ENCODE results near the gene SNX9.
"Not testable (repeated sequence)": the region's sequence is repeated elsewhere in the genome, so short reads cannot be mapped to it uniquely, and the experiment has no call there.

Gene SNX9

DNA sequence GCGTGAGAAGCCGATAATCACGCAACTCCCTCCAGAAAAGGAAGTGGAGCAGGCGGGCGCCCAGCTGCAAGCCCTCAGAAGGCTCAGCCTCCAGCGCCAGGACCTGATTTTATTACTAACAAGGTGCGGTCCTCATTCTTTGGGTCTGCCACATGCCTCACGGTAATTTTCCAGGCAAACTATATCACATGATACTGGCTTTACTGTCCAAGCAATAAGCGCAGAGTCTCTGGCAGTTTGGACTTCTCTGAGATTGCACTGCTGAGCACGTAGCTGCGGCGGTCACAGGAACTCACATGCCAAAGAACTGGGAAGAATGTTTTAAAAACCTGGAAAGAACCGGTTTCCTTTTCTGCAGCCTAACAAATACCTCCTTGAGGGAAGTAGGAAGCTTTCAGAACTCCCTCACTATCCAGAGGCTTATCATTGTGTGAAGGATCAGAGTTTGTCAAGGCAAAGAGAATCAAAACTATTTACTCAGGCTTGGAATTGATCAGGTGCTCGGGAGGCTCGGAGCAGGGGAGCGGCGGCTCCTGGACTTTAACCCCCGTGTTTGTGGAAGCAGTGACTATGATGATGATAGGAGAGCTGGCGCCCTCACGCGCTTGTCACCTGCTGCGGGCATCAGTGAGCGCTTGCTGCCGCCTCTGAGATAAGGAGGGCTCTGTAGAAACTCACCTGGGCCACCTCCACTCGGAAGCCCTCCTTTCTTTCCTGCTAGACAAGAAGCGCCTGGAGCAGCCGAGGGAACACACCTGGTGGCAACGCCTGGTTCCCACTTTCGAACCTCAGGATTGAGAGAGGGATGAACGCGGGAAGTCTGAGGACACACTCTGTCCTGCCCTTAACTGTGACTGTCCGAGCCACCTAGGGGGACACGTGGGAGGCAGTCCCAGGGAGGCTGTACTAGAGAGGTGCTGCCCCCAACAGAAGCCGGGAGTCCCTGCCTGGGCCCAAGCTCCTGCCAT is 131.4 kb downstream of the SNX9 start:
- DNase-seq, result no peak
- TF ChIP-seq POLR2A (IDR thresholded peaks at IDR 0.05; ENCODE audit: low read length) (no peak), GATA1 (IDR thresholded peaks at IDR 0.05; ENCODE audit: low read depth, low read length) (no peak)

DNA sequence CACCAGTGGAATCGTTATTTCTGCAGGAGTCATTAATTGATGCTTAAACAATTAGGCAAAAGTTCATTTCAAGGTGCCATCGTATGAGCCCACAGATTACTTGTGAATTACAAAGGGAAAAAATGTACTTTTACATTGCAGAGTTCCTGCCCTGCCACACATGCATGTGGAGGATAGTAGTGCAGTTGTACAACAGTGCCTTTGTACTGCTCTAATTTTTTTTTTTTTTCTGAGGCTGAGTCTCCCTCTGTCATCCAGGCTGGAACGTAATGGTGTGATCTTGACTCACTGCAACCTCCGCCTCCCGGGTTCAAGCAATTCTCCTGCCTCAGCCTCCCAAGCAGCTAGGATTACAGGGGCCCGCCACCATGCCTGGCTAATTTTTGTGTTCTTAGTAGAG is 132.6 kb downstream of the SNX9 start:
- no peak for DNase-seq

DNA sequence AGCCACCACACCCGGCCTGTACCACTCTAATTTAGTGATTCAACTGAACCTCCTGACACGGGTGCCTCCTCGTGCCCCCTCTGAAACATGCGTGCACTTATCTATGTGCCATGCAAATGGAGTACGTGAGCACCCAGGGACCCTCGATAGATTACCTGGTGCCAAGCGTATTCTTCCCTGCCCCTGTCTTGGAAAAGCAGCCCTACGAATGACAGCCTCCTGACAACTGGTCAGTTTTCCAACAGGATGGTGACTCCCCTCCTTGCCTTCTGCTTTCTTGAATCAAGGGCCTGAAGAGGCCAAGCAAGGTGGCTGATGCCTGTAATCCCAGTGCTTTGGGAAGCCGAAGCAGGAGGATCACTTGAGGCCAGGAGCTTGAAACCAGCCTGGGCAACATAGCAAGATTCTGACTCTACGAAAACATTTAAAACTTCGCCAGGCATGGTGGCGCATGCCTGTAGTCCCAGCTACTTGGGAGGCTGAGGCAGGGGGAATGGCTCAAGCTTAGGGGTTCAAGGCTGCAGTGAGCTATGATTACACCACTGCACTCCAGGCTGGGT is 133.2 kb downstream of the SNX9 start:
- TF ChIP-seq GATA1 (IDR thresholded peaks at IDR 0.05; ENCODE audit: low read depth, low read length) (no peak), POLR2A (IDR thresholded peaks at IDR 0.05; ENCODE audit: low read length) (no peak)
- no peak for DNase-seq

More for the DNA sequence above, 132.6 kb downstream of the SNX9 start:
- TF ChIP-seq POLR2A (IDR thresholded peaks at IDR 0.05; ENCODE audit: low read length), result no peak
- TF ChIP-seq GATA1 (IDR thresholded peaks at IDR 0.05; ENCODE audit: low read depth, low read length), result no peak

DNA sequence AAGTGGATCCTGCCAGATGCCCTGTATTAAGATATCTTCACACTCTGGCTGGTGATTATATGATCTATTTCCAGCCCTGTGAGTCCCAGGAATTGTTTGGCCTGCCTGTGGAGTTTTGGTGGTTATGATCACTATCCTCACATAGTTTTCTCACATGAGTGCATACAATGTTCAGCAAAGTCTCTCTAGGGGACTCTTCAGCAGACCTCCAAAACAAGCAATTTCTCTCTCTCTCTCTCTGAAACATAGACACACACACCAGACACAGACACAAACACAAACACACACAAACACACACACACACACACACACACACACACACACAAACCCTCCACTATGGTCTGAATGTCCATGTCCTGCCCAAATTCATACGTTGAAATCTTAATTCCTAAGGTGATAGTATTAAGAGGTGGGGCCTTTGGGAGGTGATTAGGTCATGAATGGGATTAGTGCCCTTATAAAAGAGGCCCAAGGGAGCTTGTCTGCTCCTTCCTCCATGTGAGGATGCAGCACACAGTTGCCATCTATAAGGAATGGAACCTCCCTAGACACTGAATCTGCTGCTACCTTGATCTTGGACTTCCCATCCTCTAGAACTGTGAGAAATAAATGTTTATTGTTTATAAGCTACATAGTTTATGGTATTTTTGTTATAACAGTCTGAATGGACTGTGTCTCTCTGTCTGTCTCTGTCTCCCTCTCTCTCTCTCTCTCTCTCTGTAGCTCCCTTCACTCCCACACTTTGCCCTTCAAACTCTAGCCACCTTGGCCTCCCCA is 136.6 kb downstream of the SNX9 start:
- no peak for DNase-seq
- TF ChIP-seq GATA1 (IDR thresholded peaks at IDR 0.05; ENCODE audit: low read depth, low read length) (no peak), POLR2A (IDR thresholded peaks at IDR 0.05; ENCODE audit: low read length) (no peak)

DNA sequence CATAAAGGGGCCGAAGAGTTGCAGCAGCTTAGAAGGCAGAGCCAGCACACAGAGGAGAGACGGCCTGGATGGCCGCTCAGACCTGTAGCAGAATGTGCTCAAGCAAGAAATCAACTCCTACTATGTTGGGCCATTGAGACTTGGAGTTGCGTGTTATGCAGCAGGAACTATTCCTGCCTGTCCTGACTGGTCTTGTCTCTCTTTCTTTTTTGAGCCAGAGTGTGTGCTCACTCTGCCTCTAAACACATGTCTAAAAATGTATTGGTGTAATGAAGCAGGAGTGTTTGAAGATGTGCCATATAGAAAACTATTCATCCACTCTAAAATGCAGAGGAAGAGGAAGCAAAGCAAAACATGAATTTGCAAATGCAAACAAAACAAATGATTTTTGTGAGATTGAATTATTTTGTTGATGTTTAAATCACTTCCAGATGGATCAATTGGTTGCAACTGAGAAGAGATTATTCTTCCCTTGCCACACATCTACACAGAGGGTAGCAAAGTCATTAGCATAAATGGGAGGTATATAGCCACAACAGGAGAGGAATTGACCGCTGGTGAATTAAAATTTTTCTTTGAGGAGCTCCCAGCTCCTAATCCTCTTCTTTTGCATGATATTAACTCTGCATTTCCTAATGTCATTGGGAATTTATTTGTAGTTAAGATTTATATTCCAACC is 138.2 kb downstream of the SNX9 start:
- no peak for TF ChIP-seq POLR2A (IDR thresholded peaks at IDR 0.05; ENCODE audit: low read length)
- no peak for TF ChIP-seq GATA1 (IDR thresholded peaks at IDR 0.05; ENCODE audit: low read depth, low read length)
- DNase-seq, result no peak

DNA sequence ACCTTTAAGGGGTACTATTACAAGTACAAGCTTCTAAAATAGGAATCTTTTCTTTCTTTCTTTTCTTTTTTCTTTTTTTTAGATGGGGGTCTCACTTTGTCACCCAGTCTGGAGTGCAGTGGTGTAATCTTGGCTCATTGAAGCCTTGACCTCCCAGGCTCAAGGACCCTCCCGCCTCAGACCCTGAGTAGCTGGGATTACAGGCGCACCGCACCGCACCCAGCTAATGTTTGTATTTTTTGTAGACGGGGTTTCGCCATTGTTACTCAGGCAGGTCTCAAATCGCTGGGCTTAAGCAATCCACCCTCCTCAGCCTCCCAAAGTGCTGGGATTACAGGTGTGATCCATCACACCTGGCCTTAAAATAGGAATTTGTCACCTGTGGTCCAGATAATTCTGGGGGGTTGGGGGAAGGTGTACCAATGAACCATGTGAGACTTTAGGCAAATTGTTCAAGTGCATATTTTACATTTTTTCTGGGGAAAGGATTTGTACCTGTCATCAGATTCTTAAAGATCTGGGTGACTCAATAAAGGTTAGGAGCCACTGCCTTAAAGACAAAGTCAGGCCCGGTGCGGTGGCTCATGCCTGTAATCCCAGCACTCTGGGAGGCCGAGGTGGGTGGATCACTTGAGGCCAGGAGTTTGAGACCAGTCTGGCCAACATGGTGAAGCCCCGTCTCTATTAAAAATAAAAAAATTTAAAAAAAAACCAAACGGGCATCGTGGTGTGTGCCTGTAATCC is 139.0 kb downstream of the SNX9 start:
- DNase-seq, result no peak
- no peak for TF ChIP-seq GATA1 (IDR thresholded peaks at IDR 0.05; ENCODE audit: low read depth, low read length)
- TF ChIP-seq POLR2A (IDR thresholded peaks at IDR 0.05; ENCODE audit: low read length), result no peak

DNA sequence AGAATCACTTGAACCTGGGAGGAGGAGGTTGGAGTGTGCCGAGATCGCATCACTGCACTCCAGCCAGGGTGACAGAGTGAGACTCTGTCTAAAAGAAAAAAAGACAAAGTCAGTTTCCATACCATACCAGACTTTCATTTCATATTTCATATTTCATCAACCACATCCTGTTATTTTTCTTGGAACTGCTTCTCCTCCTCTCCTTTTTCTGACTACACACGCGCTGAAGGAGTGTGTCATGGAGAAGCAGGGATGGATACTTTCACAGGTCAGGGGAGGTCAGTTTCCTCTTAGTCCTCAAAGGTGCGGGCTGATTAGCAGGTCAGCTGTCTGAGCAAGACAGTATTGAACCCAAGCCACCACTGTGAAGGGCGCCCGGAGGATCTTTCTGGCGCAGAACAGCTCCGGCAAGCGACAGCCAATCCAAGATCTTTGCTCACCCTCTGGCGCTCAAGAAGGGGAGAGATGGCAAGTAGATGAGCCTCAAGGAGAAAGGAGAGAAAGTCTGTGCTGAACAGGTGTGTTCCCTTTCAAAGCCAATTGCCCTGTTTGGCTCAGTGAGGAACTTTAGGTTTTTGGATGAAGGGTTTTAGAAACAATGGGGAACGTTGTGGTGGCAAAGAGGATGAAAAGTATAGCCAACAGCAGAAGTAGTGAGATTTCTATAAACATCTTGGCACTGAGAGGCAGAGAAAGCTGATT is 139.7 kb downstream of the SNX9 start:
- TF ChIP-seq POLR2A (IDR thresholded peaks at IDR 0.05; ENCODE audit: low read length) (no peak), GATA1 (IDR thresholded peaks at IDR 0.05; ENCODE audit: low read depth, low read length) (no peak)
- no peak for DNase-seq

DNA sequence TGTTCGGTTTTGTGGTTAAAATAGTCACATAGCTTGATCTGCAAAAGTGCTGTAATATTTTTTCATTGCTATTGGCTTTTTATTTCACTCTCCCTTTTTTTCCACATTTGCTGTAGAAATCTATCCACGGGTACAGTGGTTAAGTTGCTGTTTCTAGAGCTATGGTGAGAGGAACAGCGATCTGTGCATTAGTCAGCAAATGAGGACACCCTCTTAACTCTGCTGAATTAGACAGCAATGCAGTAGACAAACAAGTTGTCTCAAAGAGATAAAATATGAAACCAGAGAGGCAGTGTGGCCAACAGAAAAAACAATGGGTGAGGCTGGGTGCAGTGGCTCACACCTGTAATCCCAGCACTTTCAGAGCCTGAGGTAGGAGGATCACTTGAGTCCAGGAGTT is 141.1 kb downstream of the SNX9 start:
- TF ChIP-seq GATA1 (IDR thresholded peaks at IDR 0.05; ENCODE audit: low read depth, low read length), result no peak
- TF ChIP-seq POLR2A (IDR thresholded peaks at IDR 0.05; ENCODE audit: low read length), result no peak
- no peak for DNase-seq

DNA sequence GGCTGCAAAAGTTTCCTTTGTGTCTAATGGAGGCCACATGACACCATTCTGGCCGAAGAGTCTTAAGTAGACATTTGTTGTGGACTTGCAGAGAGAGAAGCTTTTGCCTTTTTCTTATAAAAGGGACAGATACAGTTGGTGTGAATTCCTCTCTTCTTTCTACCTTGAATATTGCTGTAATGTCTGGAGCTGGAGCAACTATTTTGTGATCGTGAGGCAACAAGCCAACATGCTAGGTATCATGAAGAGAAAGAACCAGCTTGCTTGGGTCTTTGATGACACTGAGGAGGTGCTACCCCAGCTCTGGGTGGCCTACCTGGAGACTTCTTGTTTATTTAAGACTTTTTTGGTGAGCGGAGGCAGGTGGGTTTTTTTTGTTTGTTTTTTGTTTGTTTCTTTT is 142.3 kb downstream of the SNX9 start:
- no peak for DNase-seq
- TF ChIP-seq GATA1 (IDR thresholded peaks at IDR 0.05; ENCODE audit: low read depth, low read length) (no peak), POLR2A (IDR thresholded peaks at IDR 0.05; ENCODE audit: low read length) (no peak)

DNA sequence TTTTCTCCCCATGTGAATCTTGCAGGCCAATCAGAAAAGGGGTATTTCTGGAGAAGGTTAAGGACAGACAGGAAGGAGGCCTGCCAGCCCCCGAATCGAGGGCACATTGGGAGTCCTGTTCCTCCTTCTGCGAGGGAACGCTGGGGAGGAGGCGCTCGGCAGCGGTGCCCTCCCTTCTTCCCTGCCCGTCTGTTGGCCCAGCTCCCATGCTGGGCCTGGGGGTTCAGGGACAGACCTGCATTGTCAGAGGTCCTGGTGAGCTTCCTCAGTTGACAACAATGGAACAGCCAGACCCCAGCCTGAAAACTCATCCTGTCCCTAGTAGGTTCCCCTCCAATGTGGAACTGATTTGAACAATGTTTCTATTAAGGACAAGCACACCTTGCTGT is 143.5 kb downstream of the SNX9 start:
- no peak for TF ChIP-seq POLR2A (IDR thresholded peaks at IDR 0.05; ENCODE audit: low read length)
- TF ChIP-seq GATA1 (IDR thresholded peaks at IDR 0.05; ENCODE audit: low read depth, low read length), result no peak
- no peak for DNase-seq

DNA sequence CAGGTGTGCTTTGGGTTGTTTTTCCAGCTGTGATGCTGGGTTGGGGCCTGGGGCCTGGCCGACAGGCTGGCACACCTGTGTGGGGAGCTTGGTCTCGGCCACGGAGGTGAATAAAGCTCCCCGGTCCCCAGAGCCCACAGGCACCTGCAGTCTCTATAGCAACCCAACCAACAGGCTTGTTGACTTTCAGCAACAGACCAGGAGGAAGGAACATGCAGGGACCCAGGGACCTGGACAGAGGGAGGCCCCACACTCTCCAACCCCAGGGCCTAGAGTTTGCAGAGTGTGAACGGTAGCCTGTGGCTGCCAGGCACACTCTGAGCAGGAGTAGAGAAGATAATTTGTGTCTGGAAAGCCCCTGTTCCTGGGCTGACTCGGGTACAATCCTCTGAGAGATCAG is 144.0 kb downstream of the SNX9 start:
- TF ChIP-seq GATA1 (IDR thresholded peaks at IDR 0.05; ENCODE audit: low read depth, low read length), result no peak
- no peak for TF ChIP-seq POLR2A (IDR thresholded peaks at IDR 0.05; ENCODE audit: low read length)
- no peak for DNase-seq

DNA sequence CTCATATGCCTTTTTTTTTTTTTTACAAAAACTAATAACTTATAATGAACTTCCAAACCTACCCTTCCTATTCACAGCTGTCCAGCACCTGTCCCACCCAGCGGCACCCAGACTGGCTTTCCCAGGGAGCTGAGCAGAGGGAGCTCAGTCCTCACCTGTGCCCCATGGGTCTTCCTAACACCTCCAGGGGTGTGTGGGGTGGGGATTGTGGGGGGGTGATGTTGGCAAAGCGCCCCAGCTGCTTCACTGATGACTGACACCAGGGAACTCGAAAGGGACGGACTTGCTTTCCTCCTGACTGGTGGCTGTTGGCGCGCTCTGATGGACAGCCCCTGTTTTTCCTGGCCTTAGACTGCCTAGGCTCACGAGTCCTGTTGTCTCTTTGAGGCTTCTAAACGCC is 144.4 kb downstream of the SNX9 start:
- DNase-seq, result no peak
- TF ChIP-seq GATA1 (IDR thresholded peaks at IDR 0.05; ENCODE audit: low read depth, low read length) (no peak), POLR2A (IDR thresholded peaks at IDR 0.05; ENCODE audit: low read length) (no peak)

DNA sequence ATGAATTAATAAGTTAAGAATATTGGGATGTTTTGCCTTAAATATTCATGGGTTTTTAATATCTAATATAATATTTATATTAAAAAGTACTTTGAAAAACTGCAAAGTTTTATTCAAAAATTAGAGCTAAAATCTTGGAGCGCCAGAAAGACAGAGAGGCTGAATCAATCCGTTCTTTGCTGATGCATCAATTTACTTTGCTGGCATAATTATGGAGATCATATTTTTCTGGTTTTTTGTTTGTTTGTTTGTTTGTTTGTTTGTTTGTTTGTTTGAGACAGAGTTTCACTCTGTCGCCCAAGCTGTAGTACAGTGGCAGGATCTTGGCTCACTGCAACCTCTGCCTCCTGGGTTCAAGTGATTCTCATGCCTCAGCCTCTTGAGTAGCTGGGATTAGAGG is 149.1 kb downstream of the SNX9 start:
- DNase-seq, result not testable (repeated sequence)
